Prostate gland (tissue), 2 donors: ENCODE measurements around the gene CD320.

Experiments
- POLR2A ChIP-seq: fragments of 450-650 bp; IDR thresholded peaks from one replicate; pipeline ENCODE4 v1.6.1; 2016; ENCODE audit warnings: antibody characterized with exemption, mild to moderate bottlenecking
- TF ChIP-seq, protein P1 (sequence below), 4 experiments: fragments of 200-600 bp in 2 of 4; fragments of 450-650 bp in 2 of 4; sonication (generic) in 2 of 4; IDR thresholded peaks; 1 replicate in 3 of 4; 2 replicates in 1 of 4; pipeline ENCODE4 v1.5.1; 2016 to 2019; ENCODE audit warnings: antibody characterized with exemption in 4 of 4, mild to moderate bottlenecking in 2 of 4, moderate library complexity in 2 of 4

DNA sequence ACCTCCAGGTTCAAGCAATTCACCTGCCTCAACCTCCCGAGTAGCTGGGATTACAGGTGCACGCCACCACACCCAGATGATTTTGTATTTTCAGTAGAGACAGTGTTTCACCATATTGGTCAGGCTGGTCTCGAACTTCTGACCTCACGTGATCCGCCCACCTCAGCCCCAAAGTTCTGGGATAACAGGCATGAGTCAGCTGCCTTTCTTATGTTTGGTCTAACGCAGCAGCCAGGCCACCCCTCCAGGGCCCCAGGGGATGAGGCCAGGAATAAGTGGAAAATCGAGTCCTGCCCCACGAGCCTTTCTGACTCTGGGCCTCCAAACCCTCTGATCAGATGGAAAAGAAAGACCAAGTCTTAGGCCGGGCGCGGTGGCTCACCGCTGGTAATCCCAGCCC lies 54.5 kb downstream of the CD320 start:
- TF ChIP-seq, protein P1, sequence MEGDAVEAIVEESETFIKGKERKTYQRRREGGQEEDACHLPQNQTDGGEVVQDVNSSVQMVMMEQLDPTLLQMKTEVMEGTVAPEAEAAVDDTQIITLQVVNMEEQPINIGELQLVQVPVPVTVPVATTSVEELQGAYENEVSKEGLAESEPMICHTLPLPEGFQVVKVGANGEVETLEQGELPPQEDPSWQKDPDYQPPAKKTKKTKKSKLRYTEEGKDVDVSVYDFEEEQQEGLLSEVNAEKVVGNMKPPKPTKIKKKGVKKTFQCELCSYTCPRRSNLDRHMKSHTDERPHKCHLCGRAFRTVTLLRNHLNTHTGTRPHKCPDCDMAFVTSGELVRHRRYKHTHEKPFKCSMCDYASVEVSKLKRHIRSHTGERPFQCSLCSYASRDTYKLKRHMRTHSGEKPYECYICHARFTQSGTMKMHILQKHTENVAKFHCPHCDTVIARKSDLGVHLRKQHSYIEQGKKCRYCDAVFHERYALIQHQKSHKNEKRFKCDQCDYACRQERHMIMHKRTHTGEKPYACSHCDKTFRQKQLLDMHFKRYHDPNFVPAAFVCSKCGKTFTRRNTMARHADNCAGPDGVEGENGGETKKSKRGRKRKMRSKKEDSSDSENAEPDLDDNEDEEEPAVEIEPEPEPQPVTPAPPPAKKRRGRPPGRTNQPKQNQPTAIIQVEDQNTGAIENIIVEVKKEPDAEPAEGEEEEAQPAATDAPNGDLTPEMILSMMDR (IDR thresholded peaks at IDR 0.05), result no peak
- no peak for TF ChIP-seq POLR2A
